K562 (cell line): ENCODE data around the gene GAB2. TPM values are rescaled to one million over a fixed set of nuclear protein-coding genes. Genes with fewer than 3 reads are reported as not detected.
A peak's percentile ranks its signal among the peaks of the same experiment; 100 is the strongest.

Experiments
- ADNP ChIP-seq: fragments of 200-800 bp; sonication (Bioruptor generic); IDR thresholded peaks from 2 replicates; pipeline ENCODE4 v1.6.1; 2016; ENCODE audit warnings: missing genetic modification characterization, missing compliant biosample characterization
- ATF6 ChIP-seq: sonication (generic); formaldehyde crosslinking; IDR thresholded peaks from 2 replicates; pipeline ENCODE4 v1.4.0; 2020; ENCODE audit warnings: mild to moderate bottlenecking, missing genetic modification reagents
- ELK3 ChIP-seq: fragments of 450-650 bp; formaldehyde crosslinking; IDR thresholded peaks from 2 replicates; pipeline ENCODE4 v1.4.0; 2020; ENCODE audit warnings: mild to moderate bottlenecking
- KAT7 ChIP-seq: sonication (generic); formaldehyde crosslinking; IDR thresholded peaks from 2 replicates; pipeline ENCODE4 v1.8.0; 2022; ENCODE audit warnings: missing genetic modification reagents, mild to moderate bottlenecking, borderline replicate concordance
- KLF16 ChIP-seq: IDR thresholded peaks from 2 replicates; pipeline ENCODE4 v1.6.1; 2016; ENCODE audit warnings: antibody characterized with exemption
- MCM7 ChIP-seq, 2 experiments: fragments of 450-650 bp; IDR thresholded peaks; 2 replicates each; pipeline ENCODE4 v1.6.1; 2016 to 2018
- NELFE ChIP-seq: IDR thresholded peaks from 2 replicates; pipeline ENCODE4 v1.6.1; 2011; ENCODE audit warnings: mild to moderate bottlenecking; ENCODE audit not compliant: insufficient read depth, insufficient read length
- NFIX ChIP-seq: fragments of 250-450 bp; sonication (Bioruptor Pico); IDR thresholded peaks from 2 replicates; pipeline ENCODE4 v1.4.0; 2020; ENCODE audit warnings: low read depth, mild to moderate bottlenecking, moderate library complexity
- PHF21A ChIP-seq: fragments of 450-650 bp; IDR thresholded peaks from 2 replicates; pipeline ENCODE4 v1.6.1; 2017; ENCODE audit warnings: low read depth, borderline replicate concordance
- PML ChIP-seq: IDR thresholded peaks from 2 replicates; pipeline ENCODE4 v1.6.1; 2012; ENCODE audit warnings: low read length, inconsistent platforms
- RBM14 ChIP-seq: fragments of 200-400 bp; formaldehyde crosslinking; IDR thresholded peaks from 2 replicates; pipeline ENCODE4 v1.6.1; 2018; ENCODE audit warnings: low read depth, mild to moderate bottlenecking, low read length, moderate library complexity, borderline replicate concordance; ENCODE audit not compliant: insufficient read depth
- SRSF1 ChIP-seq: fragments of 200-400 bp; formaldehyde crosslinking; IDR thresholded peaks from 2 replicates; pipeline ENCODE4 v1.6.1; 2017; ENCODE audit warnings: mild to moderate bottlenecking, low read depth, low read length, moderate library complexity
- USF2 ChIP-seq: sonication (generic); formaldehyde crosslinking; IDR thresholded peaks from 2 replicates; pipeline ENCODE4 v1.5.0; 2020; ENCODE audit warnings: missing genetic modification reagents
- ZBTB34 ChIP-seq: fragments of 250-450 bp; sonication (Bioruptor Pico); IDR thresholded peaks from 2 replicates; pipeline ENCODE4 v1.8.0; 2021; ENCODE audit warnings: mild to moderate bottlenecking, moderate library complexity
- polyA plus RNA-seq, 8 experiments: library from polyadenylated mRNA; depleted of rRNA in 4 of 8; stranded (reverse) in 5 of 8; unstranded in 3 of 8; fragments of >200 nt; fragmentation: Nextera tagmentation in 2 of 8; fragmentation: Illumina TruSeq in 1 of 8; extraction: Ambion mirVana in 2 of 8; extraction: Trizol in 1 of 8; gene quantifications; 2 replicates each; pipeline versions ENCODE4 v1.2.1 to v1.2.3, GENCODE V29; 2011 to 2014; ENCODE audit warnings: inconsistent platforms in 1 of 8, missing spikeins in 1 of 8
- total RNA-seq, 7 experiments: library from RNA; depleted of rRNA in 6 of 7; stranded (reverse); fragments of >200 nt in 6 of 7; fragmentation: Illumina TruSeq in 2 of 7; extraction: Trizol in 2 of 7; gene quantifications; 2 replicates each; pipeline versions ENCODE4 v1.2.1 to v1.2.3, GENCODE V29; 2011 to 2021; ENCODE audit warnings: low replicate concordance in 1 of 7
- TF ChIP-seq, protein P1 (sequence below): fragments of 250-450 bp; sonication (Bioruptor Pico); IDR thresholded peaks from 2 replicates; pipeline ENCODE4 v1.4.0; 2020
- TF ChIP-seq, protein P2 (sequence below): fragments of 200-800 bp; sonication (Bioruptor generic); IDR thresholded peaks from 2 replicates; pipeline ENCODE4 v1.6.1; 2017; ENCODE audit warnings: missing genetic modification characterization, missing compliant biosample characterization
- TF ChIP-seq, protein P3 (sequence below): fragments of 250-450 bp; sonication (Bioruptor Pico); IDR thresholded peaks from 2 replicates; pipeline ENCODE4 v1.8.0; 2022; ENCODE audit warnings: inconsistent platforms

The GAB2 gene
- total and polyA plus RNA-seq, 9 of the 15 experiments (the other 6 are each of a cell fraction or from before 2014, with no cell fraction given) = 2.3 to 35.2 (median 16.1) TPM

DNA sequence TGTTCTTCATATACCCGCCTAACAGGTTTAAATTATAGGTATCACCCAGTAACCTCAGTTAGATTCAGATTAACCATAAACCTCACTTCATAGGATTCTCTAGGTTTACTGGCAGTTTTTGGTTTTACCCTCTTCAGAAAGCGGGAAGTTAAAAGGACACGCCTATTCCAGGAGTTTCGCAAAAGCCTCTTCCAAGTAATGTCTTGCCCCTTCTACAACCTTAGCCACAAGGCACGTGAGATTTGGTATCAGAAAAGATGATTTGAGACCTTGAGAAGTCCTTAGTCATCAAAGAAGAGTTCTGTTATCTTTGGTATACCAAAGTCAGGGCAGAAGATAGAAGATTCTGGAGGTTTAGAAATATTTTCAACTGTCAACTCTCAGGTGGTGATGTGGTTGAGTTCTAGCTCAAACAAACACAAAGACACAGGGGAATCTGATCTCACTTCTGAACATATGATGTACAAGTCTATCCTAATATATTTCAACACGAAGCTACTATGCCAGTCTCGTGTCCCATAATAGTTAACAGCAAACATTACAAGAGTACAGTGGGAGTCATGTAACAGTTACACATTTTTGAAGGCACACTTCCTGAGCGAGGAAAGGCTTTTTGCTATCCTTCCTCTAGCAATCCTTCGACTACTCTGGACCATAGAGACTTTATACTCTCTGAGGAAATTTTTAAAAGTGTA lies 125.4 kb downstream of the GAB2 start (continued):
- TF ChIP-seq NFIX (CRISPR knock-in tag) (no peak), KAT7 (CRISPR knock-in tag) (no peak), RBM14 (no peak), ZBTB34 (CRISPR knock-in tag) (no peak), ELK3 (CRISPR knock-in tag) (no peak), ADNP (tag) (peak; percentile 51; the same call in 1 of the 2 replicates), PML (no peak), SRSF1 (no peak), USF2 (CRISPR knock-in tag) (no peak), MCM7 (IDR thresholded peaks at IDR 0.05) (no peak), ATF6 (no peak), NELFE (no peak), PHF21A (no peak), KLF16 (peak; percentile 72; the same call in 1 of the 2 replicates)
- TF ChIP-seq, protein P1, sequence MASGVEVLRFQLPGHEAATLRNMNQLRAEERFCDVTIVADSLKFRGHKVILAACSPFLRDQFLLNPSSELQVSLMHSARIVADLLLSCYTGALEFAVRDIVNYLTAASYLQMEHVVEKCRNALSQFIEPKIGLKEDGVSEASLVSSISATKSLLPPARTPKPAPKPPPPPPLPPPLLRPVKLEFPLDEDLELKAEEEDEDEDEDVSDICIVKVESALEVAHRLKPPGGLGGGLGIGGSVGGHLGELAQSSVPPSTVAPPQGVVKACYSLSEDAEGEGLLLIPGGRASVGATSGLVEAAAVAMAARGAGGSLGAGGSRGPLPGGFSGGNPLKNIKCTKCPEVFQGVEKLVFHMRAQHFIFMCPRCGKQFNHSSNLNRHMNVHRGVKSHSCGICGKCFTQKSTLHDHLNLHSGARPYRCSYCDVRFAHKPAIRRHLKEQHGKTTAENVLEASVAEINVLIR (CRISPR knock-in tag) = no peak
- TF ChIP-seq, protein P2, sequence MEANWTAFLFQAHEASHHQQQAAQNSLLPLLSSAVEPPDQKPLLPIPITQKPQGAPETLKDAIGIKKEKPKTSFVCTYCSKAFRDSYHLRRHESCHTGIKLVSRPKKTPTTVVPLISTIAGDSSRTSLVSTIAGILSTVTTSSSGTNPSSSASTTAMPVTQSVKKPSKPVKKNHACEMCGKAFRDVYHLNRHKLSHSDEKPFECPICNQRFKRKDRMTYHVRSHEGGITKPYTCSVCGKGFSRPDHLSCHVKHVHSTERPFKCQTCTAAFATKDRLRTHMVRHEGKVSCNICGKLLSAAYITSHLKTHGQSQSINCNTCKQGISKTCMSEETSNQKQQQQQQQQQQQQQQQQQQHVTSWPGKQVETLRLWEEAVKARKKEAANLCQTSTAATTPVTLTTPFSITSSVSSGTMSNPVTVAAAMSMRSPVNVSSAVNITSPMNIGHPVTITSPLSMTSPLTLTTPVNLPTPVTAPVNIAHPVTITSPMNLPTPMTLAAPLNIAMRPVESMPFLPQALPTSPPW (CRISPR knock-in tag) = peak; percentile 53
- TF ChIP-seq, protein P3, sequence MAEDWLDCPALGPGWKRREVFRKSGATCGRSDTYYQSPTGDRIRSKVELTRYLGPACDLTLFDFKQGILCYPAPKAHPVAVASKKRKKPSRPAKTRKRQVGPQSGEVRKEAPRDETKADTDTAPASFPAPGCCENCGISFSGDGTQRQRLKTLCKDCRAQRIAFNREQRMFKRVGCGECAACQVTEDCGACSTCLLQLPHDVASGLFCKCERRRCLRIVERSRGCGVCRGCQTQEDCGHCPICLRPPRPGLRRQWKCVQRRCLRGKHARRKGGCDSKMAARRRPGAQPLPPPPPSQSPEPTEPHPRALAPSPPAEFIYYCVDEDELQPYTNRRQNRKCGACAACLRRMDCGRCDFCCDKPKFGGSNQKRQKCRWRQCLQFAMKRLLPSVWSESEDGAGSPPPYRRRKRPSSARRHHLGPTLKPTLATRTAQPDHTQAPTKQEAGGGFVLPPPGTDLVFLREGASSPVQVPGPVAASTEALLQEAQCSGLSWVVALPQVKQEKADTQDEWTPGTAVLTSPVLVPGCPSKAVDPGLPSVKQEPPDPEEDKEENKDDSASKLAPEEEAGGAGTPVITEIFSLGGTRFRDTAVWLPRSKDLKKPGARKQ (CRISPR knock-in tag) = no peak
